ENCODE measurements around the gene MAGI2. TPM values are rescaled to one million over a fixed set of nuclear protein-coding genes. Genes with fewer than 3 reads are reported as not detected.
"Not testable (repeated sequence)": the region's sequence is repeated elsewhere in the genome, so short reads cannot be mapped to it uniquely, and the experiment has no call there.

Gene MAGI2
- total and polyA plus RNA-seq, 8 donors, result 6.1 to 9.2 (median 7.1) TPM

DNA sequence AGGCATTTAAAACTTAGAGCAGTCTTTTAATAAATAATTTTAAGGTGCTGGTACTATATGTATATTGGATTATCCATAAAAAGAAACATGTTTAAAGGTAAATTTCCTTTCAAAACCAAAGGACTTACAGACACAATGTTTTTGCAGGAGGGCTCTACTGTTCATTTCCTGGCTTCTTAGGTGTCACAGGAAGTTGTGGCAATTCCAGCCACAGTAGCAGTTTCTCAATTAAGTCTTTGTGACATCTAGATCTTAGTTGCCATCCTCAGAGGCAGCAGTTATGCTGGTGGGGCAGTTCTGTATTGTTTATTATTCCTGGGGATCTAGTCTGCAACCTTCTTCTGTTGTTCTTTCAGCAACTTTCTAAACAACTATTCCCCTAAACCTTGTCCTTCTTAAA is 460.1 kb downstream of the MAGI2 start:
- intact Hi-C loops (cut with DNase I), result no loop called here
- DNase-seq (no peak), ATAC-seq (no peak)
- Histone ChIP-seq H3K9me3 (no peaks in the 10 kb centered on the region), H3K36me3 (no peaks in the 10 kb centered on the region), H3K4me1 (no peaks in the 10 kb centered on the region), H3K4me3 (no peak overlapping the region), H3K27ac (no peak overlapping the region), H3K27me3 (no peaks in the 10 kb centered on the region)
- TF ChIP-seq, protein P1, sequence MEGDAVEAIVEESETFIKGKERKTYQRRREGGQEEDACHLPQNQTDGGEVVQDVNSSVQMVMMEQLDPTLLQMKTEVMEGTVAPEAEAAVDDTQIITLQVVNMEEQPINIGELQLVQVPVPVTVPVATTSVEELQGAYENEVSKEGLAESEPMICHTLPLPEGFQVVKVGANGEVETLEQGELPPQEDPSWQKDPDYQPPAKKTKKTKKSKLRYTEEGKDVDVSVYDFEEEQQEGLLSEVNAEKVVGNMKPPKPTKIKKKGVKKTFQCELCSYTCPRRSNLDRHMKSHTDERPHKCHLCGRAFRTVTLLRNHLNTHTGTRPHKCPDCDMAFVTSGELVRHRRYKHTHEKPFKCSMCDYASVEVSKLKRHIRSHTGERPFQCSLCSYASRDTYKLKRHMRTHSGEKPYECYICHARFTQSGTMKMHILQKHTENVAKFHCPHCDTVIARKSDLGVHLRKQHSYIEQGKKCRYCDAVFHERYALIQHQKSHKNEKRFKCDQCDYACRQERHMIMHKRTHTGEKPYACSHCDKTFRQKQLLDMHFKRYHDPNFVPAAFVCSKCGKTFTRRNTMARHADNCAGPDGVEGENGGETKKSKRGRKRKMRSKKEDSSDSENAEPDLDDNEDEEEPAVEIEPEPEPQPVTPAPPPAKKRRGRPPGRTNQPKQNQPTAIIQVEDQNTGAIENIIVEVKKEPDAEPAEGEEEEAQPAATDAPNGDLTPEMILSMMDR (IDR thresholded peaks at IDR 0.05), result no peak

DNA sequence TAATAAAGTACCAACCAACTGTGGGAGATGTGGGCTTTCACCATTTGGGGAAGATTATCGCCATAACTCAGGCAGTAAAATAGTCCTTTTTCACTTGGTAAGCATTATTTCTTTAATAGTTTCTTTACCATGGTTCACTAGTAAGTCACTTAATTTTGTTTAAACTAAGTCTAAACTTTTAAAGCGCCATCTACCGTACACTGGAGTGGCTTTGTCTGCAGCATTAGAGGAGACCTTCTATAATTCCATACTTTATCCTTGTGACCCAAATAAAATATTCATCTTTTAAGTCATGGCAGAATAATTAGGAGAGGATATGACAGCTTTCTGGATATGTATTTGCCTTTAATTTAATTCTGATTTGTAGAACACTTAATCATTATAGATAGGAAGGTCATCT is 468.0 kb downstream of the MAGI2 start:
- DNase-seq (no peak), ATAC-seq (no peak)
- Histone ChIP-seq H3K36me3 (no peaks in the 10 kb centered on the region), H3K27ac (no peak overlapping the region), H3K4me3 (no peak overlapping the region), H3K4me1 (no peaks in the 10 kb centered on the region), H3K27me3 (no peaks in the 10 kb centered on the region), H3K9me3 (no peaks in the 10 kb centered on the region)
- intact Hi-C loops (cut with DNase I), result no loop called here
- TF ChIP-seq, protein P1 (IDR thresholded peaks at IDR 0.05), result no peak

DNA sequence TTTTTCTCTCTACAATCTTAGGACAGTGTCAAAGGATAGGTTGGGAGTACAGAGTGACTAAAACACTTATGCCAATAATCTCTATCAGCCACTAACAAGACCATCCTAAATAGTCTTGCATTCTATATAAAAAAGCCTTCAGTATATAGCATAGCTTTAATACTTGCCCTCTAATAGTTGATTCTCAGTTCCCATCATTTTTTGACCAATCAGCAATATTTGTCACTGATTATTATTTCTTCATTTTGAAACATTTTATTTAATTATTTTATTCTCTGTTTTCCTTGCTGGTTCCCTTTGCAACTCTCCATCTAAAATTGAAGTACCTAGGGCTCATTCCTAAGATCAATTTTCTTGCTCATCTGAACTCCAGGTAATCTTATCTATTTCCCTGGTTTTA is 470.0 kb downstream of the MAGI2 start:
- Histone ChIP-seq H3K27me3 (no peaks in the 10 kb centered on the region), H3K4me1 (no peaks in the 10 kb centered on the region), H3K4me3 (no peak overlapping the region), H3K27ac (no peak overlapping the region), H3K36me3 (no peaks in the 10 kb centered on the region), H3K9me3 (peaks cover 0 to 7% of the 10 kb centered on the region in 2 donors)
- intact Hi-C loops (cut with DNase I), result no loop called here
- ATAC-seq (no peak), DNase-seq (no peak)
- TF ChIP-seq, protein P1 (IDR thresholded peaks at IDR 0.05), result no peak

DNA sequence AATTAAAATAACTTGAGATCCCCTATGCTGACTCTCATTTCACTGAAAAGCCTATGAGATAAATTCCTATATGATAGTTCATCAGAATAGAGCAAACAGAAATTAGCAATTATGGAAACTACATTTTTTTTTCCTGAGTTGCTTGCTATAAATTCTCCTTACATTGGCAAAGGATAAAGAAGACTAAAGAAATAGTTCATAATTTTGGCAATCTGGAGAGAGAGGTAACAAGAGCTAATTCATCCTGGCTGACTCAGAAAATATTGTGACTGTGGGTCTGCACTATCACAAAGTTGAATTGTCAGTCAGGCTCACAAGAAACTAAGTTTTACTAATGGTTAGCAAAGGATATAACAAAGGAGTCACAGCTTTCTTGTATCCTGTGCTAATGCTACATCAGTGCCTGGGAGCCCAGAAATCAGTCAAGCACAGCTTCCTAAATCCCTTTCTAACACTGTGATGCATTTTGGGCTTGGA is 483.0 kb downstream of the MAGI2 start:
- ATAC-seq (no peak), DNase-seq (no peak)
- intact Hi-C loops (cut with DNase I), result no loop called here

DNA sequence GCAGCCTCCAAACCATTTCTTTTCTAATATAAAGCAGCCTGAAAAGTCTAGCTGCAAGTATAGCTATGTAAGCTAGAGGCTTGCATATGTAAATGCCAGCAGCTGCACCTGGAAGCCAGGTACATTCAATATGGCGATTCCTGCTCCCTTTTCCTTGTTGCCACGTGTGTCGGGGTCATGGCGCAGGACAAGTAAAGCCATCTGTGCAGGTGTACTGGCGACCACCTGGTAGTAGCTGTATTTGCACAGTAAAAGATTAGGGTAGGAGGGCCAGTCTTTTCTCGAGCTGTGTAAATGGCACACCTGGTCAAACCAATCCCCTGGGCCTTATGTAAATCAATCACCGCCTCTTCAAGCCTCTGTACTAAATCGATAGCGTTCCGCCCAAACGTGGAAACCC is 484.5 kb downstream of the MAGI2 start:
- TF ChIP-seq, protein P1 (IDR thresholded peaks at IDR 0.05), result no peak
- Histone ChIP-seq H3K4me1 (no peaks in the 10 kb centered on the region), H3K27me3 (no peaks in the 10 kb centered on the region), H3K36me3 (no peaks in the 10 kb centered on the region), H3K27ac (no peak overlapping the region), H3K4me3 (no peak overlapping the region), H3K9me3 (no peaks in the 10 kb centered on the region)
- ATAC-seq (no peak), DNase-seq (no peak)
- intact Hi-C loops (cut with DNase I), result no loop called here

More for the DNA sequence above, 483.0 kb downstream of the MAGI2 start:
- H3K4me1 ChIP-seq, result no peaks in the 10 kb centered on the region
- no peaks in the 10 kb centered on the region for H3K27me3 ChIP-seq
- H3K36me3 ChIP-seq, result no peaks in the 10 kb centered on the region
- H3K4me3 ChIP-seq, result no peak overlapping the region
- no peaks in the 10 kb centered on the region for H3K9me3 ChIP-seq
- no peak overlapping the region for H3K27ac ChIP-seq
- TF ChIP-seq, protein P1 (IDR thresholded peaks at IDR 0.05), result no peak

DNA sequence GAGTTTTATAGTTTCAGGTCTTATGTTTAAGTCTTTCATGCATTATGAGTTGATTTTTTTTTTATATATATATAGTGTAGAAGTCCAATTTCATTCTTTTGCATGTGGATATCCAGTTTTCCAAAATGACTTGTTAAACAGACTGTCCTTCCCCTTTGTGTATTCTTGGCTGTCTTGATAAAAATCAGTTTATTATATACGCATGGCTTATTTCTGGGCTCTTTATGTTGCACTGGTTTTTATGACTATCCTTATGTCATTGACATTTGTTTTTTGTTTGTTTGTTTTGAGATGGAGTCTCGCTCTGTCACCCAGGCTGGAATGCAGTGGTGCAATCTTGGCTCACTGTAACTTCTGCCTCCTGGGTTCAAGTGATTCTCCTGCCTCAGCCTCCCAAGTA is 485.9 kb downstream of the MAGI2 start:
- H3K4me1 ChIP-seq; DNase-seq; ATAC-seq; H3K36me3 ChIP-seq; H3K27ac ChIP-seq; intact Hi-C loops (cut with DNase I); H3K9me3 ChIP-seq; H3K27me3 ChIP-seq; H3K4me3 ChIP-seq: not testable (repeated sequence)

Measured in left lung (tissue), 10 donors.